ENCODE measurements around the gene PRKN.

The PRKN gene

GRCh38 chr6:162058281-162058875, 669.2 kb downstream of the PRKN start:
- DNase-seq (ENCODE audit: low read depth in 2 of 2) = no peak

- DNase-seq (ENCODE audit: low read depth in 2 of 2) = no peak
These were observed 670.8 kb downstream of the PRKN start for GRCh38 chr6:162056745-162057144.

GRCh38 chr6:162056061-162056460, 671.5 kb downstream of the PRKN start:
- no peak for DNase-seq (ENCODE audit: low read depth in 2 of 2)

GRCh38 chr6:162055365-162055764, 672.2 kb downstream of the PRKN start:
- no peak for DNase-seq (ENCODE audit: low read depth in 2 of 2)

- DNase-seq (ENCODE audit: low read depth in 2 of 2) = no peak
These were observed 674.5 kb downstream of the PRKN start for GRCh38 chr6:162053084-162053483.

- DNase-seq (ENCODE audit: low read depth in 2 of 2) = no peak
These were observed 677.0 kb downstream of the PRKN start for GRCh38 chr6:162050579-162050978.

GRCh38 chr6:162046324-162046723, 681.2 kb downstream of the PRKN start:
- no peak for DNase-seq (ENCODE audit: low read depth in 2 of 2)

GRCh38 chr6:162032620-162033019, 694.9 kb downstream of the PRKN start:
- DNase-seq (ENCODE audit: low read depth in 2 of 2) = no peak

GRCh38 chr6:162029873-162030576, 697.5 kb downstream of the PRKN start:
- peak in 1 of 2 donors; percentile 14 for DNase-seq (ENCODE audit: low read depth in 2 of 2)

GRCh38 chr6:162026843-162027242, 700.7 kb downstream of the PRKN start:
- no peak for DNase-seq (ENCODE audit: low read depth in 2 of 2)

- no peak for DNase-seq (ENCODE audit: low read depth in 2 of 2)
These were observed 701.5 kb downstream of the PRKN start for GRCh38 chr6:162026031-162026430.

GRCh38 chr6:162019349-162019748, 708.2 kb downstream of the PRKN start:
- DNase-seq (ENCODE audit: low read depth in 2 of 2) = no peak

- no peak for DNase-seq (ENCODE audit: low read depth in 2 of 2)
These were observed 710.0 kb downstream of the PRKN start for GRCh38 chr6:162017536-162017935.

- DNase-seq (ENCODE audit: low read depth in 2 of 2) = no peak
These were observed 713.3 kb downstream of the PRKN start for GRCh38 chr6:162014069-162014811.

- no peak for DNase-seq (ENCODE audit: low read depth in 2 of 2)
These were observed 722.2 kb downstream of the PRKN start for GRCh38 chr6:162005372-162005771.

GRCh38 chr6:161996783-161997182, 730.8 kb downstream of the PRKN start:
- no peak for DNase-seq (ENCODE audit: low read depth in 2 of 2)

GRCh38 chr6:161985876-161986423, 741.6 kb downstream of the PRKN start:
- DNase-seq (ENCODE audit: low read depth in 2 of 2) = no peak

GRCh38 chr6:161984713-161985112, 742.9 kb downstream of the PRKN start:
- DNase-seq (ENCODE audit: low read depth in 2 of 2) = no peak

GRCh38 chr6:161976553-161976952, 751.0 kb downstream of the PRKN start:
- no peak for DNase-seq (ENCODE audit: low read depth in 2 of 2)

GRCh38 chr6:161973064-161973463, 754.5 kb downstream of the PRKN start:
- no peak for DNase-seq (ENCODE audit: low read depth in 2 of 2)

- DNase-seq (ENCODE audit: low read depth in 2 of 2) = no peak
These were observed 756.5 kb downstream of the PRKN start for GRCh38 chr6:161971043-161971442.

- DNase-seq (ENCODE audit: low read depth in 2 of 2) = no peak
These were observed 763.8 kb downstream of the PRKN start for GRCh38 chr6:161963634-161964234.

Data from stimulated activated CD4-positive, alpha-beta T cell treated with anti-CD3 and anti-CD28 coated beads, Interleukin-15, amount 100 ng/mL, for 48 hours (primary cell).